HepG2 (cell line): ENCODE measurements around the gene EPG5. TPM values are rescaled to one million over a fixed set of nuclear protein-coding genes. Genes with fewer than 3 reads are reported as not detected.
"Not testable (repeated sequence)": the region's sequence is repeated elsewhere in the genome, so short reads cannot be mapped to it uniquely, and the experiment has no call there.

Experiments used
- ATAC-seq: fragments of 200-7000 bp; cut with Tn5 transposase; 3 replicates; pipeline ENCODE4 v1.9.1; 2020; ENCODE audit warnings: mild to moderate bottlenecking, moderate library complexity
- BruUV-seq: library from RNA; stranded (reverse); fragments of 400-500 nt; replicated peaks from 2 replicates; lab custom pipeline; 2021; lab: Mats Ljungman, UMichigan
- CTCF ChIA-PET: fragments of 300-600 bp; formaldehyde crosslinking; extraction: SDS; loops from one replicate; lab custom pipeline; 2021; ENCODE audit warnings: low total read pairs, inconsistent platforms, low intra/inter-chr PET ratio; lab: Yijun Ruan, JAX
- POLR2A ChIA-PET: fragments of 350-600 bp; sonication (Branson Sonifier 250); formaldehyde crosslinking; loops from one replicate; lab custom pipeline; 2020; ENCODE audit warnings: antibody characterized with exemption, inconsistent platforms; lab: Yijun Ruan, JAX
- DNase-seq: peaks from one replicate; pipeline ENCODE4 v3.0.0-alpha.2; 2015; ENCODE audit warnings: low spot score
- FAIRE-seq: peaks from 3 replicates; lab custom pipeline; 2011; peaks lifted over from hg19 to GRCh38; lab: Jason Lieb, UNC
- H2AFZ ChIP-seq: one replicate; pipeline ENCODE4 v1.6.1; 2011; ENCODE audit warnings: low read length, inconsistent platforms
- H3K27ac ChIP-seq: fragments of 300-600 bp; 3 replicates; pipeline ENCODE4 v1.8.0; 2011; ENCODE audit warnings: mixed run types, mild to moderate bottlenecking, mixed read lengths, low read length, inconsistent platforms; ENCODE audit not compliant: insufficient read depth; ENCODE audit errors: extremely low read length
- H3K27me3 ChIP-seq, 2 experiments: fragments of 200-600 bp in 1 of 2; 2 replicates in 1 of 2; 3 replicates in 1 of 2; pipeline versions ENCODE4 v1.6.0 to v1.8.0; 2011; ENCODE audit warnings: low read length in 2 of 2, mild to moderate bottlenecking in 2 of 2, moderate library complexity in 2 of 2, inconsistent platforms in 1 of 2; ENCODE audit not compliant: insufficient read depth in 2 of 2, control insufficient read depth in 1 of 2
- H3K36me3 ChIP-seq, 2 experiments: fragments of 200-600 bp in 1 of 2; replicated peaks in 1 of 2; 2 replicates in 1 of 2; 3 replicates in 1 of 2; pipeline versions ENCODE4 v1.5.1 to v1.8.0; 2011; ENCODE audit warnings: low read length in 2 of 2, inconsistent platforms in 1 of 2; ENCODE audit not compliant: insufficient read depth in 2 of 2, control insufficient read depth in 1 of 2
- H3K4me1 ChIP-seq: 2 replicates; pipeline ENCODE4 v1.5.1; 2012; ENCODE audit warnings: low read length, inconsistent platforms; ENCODE audit not compliant: insufficient read depth
- H3K4me2 ChIP-seq: 2 replicates; pipeline ENCODE4 v1.6.0; 2011; ENCODE audit warnings: low read depth, low read length, inconsistent platforms
- H3K4me3 ChIP-seq, 3 experiments: fragments of 200-600 bp in 1 of 3; sonication (generic), shearing (Covaris generic) in 1 of 3; replicated peaks in 1 of 3; 2 replicates each; pipeline ENCODE4 v1.5.1; 2011 to 2016; ENCODE audit warnings: low read length in 3 of 3, inconsistent platforms in 2 of 3, low read depth in 2 of 3, mild to moderate bottlenecking in 2 of 3, control low read depth in 1 of 3, mixed read lengths in 1 of 3; ENCODE audit not compliant: insufficient read depth in 1 of 3
- H3K79me2 ChIP-seq: one replicate; pipeline ENCODE4 v1.6.1; 2011; ENCODE audit warnings: low read length, inconsistent platforms; ENCODE audit not compliant: insufficient read depth
- H3K9ac ChIP-seq: 2 replicates; pipeline ENCODE4 v1.6.0; 2011; ENCODE audit warnings: mild to moderate bottlenecking, low read depth, low read length, inconsistent platforms; ENCODE audit not compliant: insufficient read depth
- H3K9me3 ChIP-seq: 2 replicates; pipeline ENCODE4 v1.5.1; 2012; ENCODE audit warnings: mild to moderate bottlenecking, low read length
- H4K20me1 ChIP-seq: 2 replicates; pipeline ENCODE4 v1.6.0; 2011; ENCODE audit warnings: inconsistent platforms, mild to moderate bottlenecking, low read length, moderate library complexity; ENCODE audit not compliant: insufficient read depth
- SAP130 ChIP-seq: IDR thresholded peaks from 2 replicates; pipeline ENCODE4 v1.6.1; 2016; ENCODE audit warnings: low read depth
- SRSF4 ChIP-seq: fragments of 200-400 bp; formaldehyde crosslinking; IDR thresholded peaks from one replicate; pipeline ENCODE4 v1.6.1; 2018; ENCODE audit warnings: mild to moderate bottlenecking, low read depth, low read length, moderate library complexity; ENCODE audit not compliant: poor library complexity, severe bottlenecking
- WGBS: methylation state at CpG from one replicate; pipeline ENCODE4 v1.1.6; 2017; ENCODE audit warnings: low lambda C conversion rate; 5-methylcytosine and 5-hydroxymethylcytosine counted together
- in situ Hi-C: cut with HindIII; loops from 2 replicates; pipeline ENCODE4 v1.10.0; 2017; ENCODE audit warnings: low pct_unique_long_range_greater_than_20kb; ENCODE audit not compliant: extremely low pct_ligation_motif_present
- intact Hi-C: fragments of 100-400 bp; cut with micrococcal nuclease; formaldehyde crosslinking; loops from one replicate; pipeline ENCODE4 v1.10.0; 2022; ENCODE audit not compliant: unreplicated experiment
- polyA plus RNA-seq, 8 experiments: library from polyadenylated mRNA; depleted of rRNA in 3 of 8; stranded (reverse) in 7 of 8; unstranded in 1 of 8; fragments of >200 nt; fragmentation: Illumina TruSeq in 4 of 8; extraction: Trizol in 4 of 8; gene quantifications; 2 replicates each; pipeline versions ENCODE4 v1.2.1 to v1.2.3, GENCODE V29; 2011 to 2016; ENCODE audit warnings: low read depth in 4 of 8, missing spikeins in 1 of 8, mixed read lengths in 1 of 8; ENCODE audit not compliant: insufficient read depth in 1 of 8
- total RNA-seq, 5 experiments: library from RNA; depleted of rRNA; stranded (reverse); fragments of >200 nt; fragmentation: Illumina TruSeq; extraction: Trizol; gene quantifications; 2 replicates each; pipeline ENCODE4 v1.2.3, GENCODE V29; 2016; ENCODE audit warnings: low read depth in 1 of 5

Gene EPG5
- total and polyA plus RNA-seq, 2 of the 13 experiments (the other 11 are each of a cell fraction or from before 2014, with no cell fraction given): 6.7 to 9.3 TPM

GRCh38 chr18:45962461-45962860 is 4.7 kb downstream of the EPG5 start:
- FAIRE-seq: no peak
- ChIA-PET POLR2A (no interaction called here), CTCF (no interaction called here)
- Histone ChIP-seq H3K36me3 (peaks cover 0 to 10% of the 10 kb centered on the region in 2 experiments; a peak in 2 of 5 replicates), H3K9me3 (no peaks in the 10 kb centered on the region), H2AFZ (no peak overlapping the region), H3K27ac (no peak overlapping the region), H3K27me3 (no peaks in the 10 kb centered on the region; a peak in 1 of 5 replicates), H3K4me2 (no peak overlapping the region), H3K4me1 (peaks cover 27% of the 10 kb centered on the region), H3K9ac (no peak overlapping the region), H3K4me3 (no peak overlapping the region), H3K79me2 (peaks cover 19% of the 10 kb centered on the region), H4K20me1 (no peaks in the 10 kb centered on the region)
- DNase-seq: peak; percentile 45
- in situ Hi-C loops: no loop called here
- WGBS: 37% methylated on average over 2 of the region's 2 CpGs
- intact Hi-C loops: no loop called here
- BruUV-seq: no TSS peak
- peak; percentile 32 for TF ChIP-seq SAP130
- no peak for TF ChIP-seq SRSF4
- ATAC-seq: no peak; the same call in 2 of the 3 replicates

- ATAC-seq, H3K4me3 ChIP-seq, intact Hi-C loops, CTCF ChIA-PET, H4K20me1 ChIP-seq, H3K27me3 ChIP-seq, FAIRE-seq, DNase-seq, H3K4me2 ChIP-seq, POLR2A ChIA-PET, in situ Hi-C loops, BruUV-seq, H3K27ac ChIP-seq, H2AFZ ChIP-seq, H3K9ac ChIP-seq, H3K9me3 ChIP-seq, H3K79me2 ChIP-seq: not testable (repeated sequence)
- H3K4me1 ChIP-seq: peaks cover 21% of the 10 kb centered on the region
- H3K36me3 ChIP-seq: peaks cover 4 to 24% of the 10 kb centered on the region in 2 experiments; a peak in 4 of 5 replicates
- over 99% methylated on average over 7 of the region's 7 CpGs for WGBS
These were observed 7.6 kb downstream of the EPG5 start for GRCh38 chr18:45959484-45959883.
